Stimulated activated naive CD4-positive, alpha-beta T cell treated with Interleukin-2 at 50 U/mL for 16 hours (primary cell): ENCODE results near the gene TBC1D21.

Source experiments
- DNase-seq: peaks from one replicate; lab custom pipeline; 2025; lab: John Stamatoyannopoulos, UW

Gene TBC1D21

GRCh38 chr15:73908822-73909122 is 35.4 kb downstream of the TBC1D21 start:
- no peak for DNase-seq

- no peak for DNase-seq
Measured at GRCh38 chr15:73909651-73910050, 36.3 kb downstream of the TBC1D21 start.

- DNase-seq, result no peak
Measured at GRCh38 chr15:73910522-73911303, 37.3 kb downstream of the TBC1D21 start.

- no peak for DNase-seq
Measured at GRCh38 chr15:73912030-73912596, 38.7 kb downstream of the TBC1D21 start.

GRCh38 chr15:73914145-73914544 is 40.8 kb downstream of the TBC1D21 start:
- DNase-seq, result no peak

- no peak for DNase-seq
Measured at GRCh38 chr15:73915082-73915481, 41.7 kb downstream of the TBC1D21 start.

GRCh38 chr15:73918784-73919183 is 45.4 kb downstream of the TBC1D21 start:
- no peak for DNase-seq

- no peak for DNase-seq
Measured at GRCh38 chr15:73919706-73920105, 46.3 kb downstream of the TBC1D21 start.

GRCh38 chr15:73921254-73921925 is 48.0 kb downstream of the TBC1D21 start:
- DNase-seq, result no peak

GRCh38 chr15:73922186-73923151 is 49.1 kb downstream of the TBC1D21 start:
- no peak for DNase-seq

GRCh38 chr15:73923156-73923487 is 49.8 kb downstream of the TBC1D21 start:
- DNase-seq, result no peak

GRCh38 chr15:73923488-73924164 is 50.3 kb downstream of the TBC1D21 start:
- no peak for DNase-seq

GRCh38 chr15:73924171-73924921 is 51.0 kb downstream of the TBC1D21 start:
- peak; percentile 10 for DNase-seq

GRCh38 chr15:73925848-73926218 is 52.5 kb downstream of the TBC1D21 start:
- no peak for DNase-seq

- no peak for DNase-seq
Measured at GRCh38 chr15:73926219-73927002, 53.0 kb downstream of the TBC1D21 start, which contains the start of gene LOXL1. Gene LOXL1, plus strand, starts transcription at chr15:73926462. Its CDS starts 322 bp downstream, at chr15:73926784.

- DNase-seq, result peak; percentile 42
Measured at GRCh38 chr15:73927003-73927475, 53.7 kb downstream of the TBC1D21 start.

- peak; percentile 79 for DNase-seq
Measured at GRCh38 chr15:73927476-73928240, 54.3 kb downstream of the TBC1D21 start.

GRCh38 chr15:73928241-73928579 is 54.8 kb downstream of the TBC1D21 start:
- DNase-seq, result no peak

- no peak for DNase-seq
Measured at GRCh38 chr15:73928971-73929627, 55.7 kb downstream of the TBC1D21 start.
